DMS53 treated with DMSO at 0.1 percent for 48 hours (cell line): ENCODE results near the gene LGALS12.

ENCODE experiments used
- DNase-seq: peaks from one replicate; lab custom pipeline; 2025; ENCODE audit not compliant: unreplicated experiment; lab: John Stamatoyannopoulos, UW

The LGALS12 gene

GRCh38 chr11:63558459-63559157, 52.7 kb downstream of the LGALS12 start:
- no peak for DNase-seq

DNA sequence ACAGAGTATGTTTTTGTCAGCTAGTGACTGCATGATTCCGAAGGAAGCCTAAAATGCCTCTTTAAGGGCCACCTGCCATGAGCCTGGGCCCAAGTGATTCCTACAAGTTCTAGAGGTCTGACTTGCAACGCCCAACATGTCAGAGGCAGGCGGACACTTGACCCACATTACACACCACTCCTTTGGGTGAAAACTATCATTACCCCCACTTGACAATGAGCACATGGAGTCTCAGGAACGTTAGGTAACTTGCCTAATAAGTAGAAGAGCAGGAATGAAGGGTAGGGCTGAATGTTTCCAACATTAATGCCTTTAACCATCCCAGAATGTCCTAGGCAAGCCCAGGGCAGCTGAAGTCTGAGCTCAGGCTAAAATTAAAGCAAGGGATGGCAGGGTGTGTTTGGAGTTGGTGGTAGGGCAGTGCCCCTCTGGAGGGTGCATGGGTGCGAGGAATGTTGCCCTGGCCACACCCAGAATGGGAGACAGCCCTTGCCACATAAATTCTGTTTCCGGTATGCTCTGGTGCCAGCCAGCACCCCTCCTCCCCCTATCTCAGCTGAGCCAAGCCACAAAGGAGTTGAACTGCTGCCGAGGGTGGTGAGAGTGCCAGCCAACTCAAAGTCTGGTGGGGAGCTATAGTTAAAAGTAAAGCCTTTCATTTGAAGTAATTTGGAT, 54.8 kb downstream of the LGALS12 start:
- no peak for DNase-seq

DNA sequence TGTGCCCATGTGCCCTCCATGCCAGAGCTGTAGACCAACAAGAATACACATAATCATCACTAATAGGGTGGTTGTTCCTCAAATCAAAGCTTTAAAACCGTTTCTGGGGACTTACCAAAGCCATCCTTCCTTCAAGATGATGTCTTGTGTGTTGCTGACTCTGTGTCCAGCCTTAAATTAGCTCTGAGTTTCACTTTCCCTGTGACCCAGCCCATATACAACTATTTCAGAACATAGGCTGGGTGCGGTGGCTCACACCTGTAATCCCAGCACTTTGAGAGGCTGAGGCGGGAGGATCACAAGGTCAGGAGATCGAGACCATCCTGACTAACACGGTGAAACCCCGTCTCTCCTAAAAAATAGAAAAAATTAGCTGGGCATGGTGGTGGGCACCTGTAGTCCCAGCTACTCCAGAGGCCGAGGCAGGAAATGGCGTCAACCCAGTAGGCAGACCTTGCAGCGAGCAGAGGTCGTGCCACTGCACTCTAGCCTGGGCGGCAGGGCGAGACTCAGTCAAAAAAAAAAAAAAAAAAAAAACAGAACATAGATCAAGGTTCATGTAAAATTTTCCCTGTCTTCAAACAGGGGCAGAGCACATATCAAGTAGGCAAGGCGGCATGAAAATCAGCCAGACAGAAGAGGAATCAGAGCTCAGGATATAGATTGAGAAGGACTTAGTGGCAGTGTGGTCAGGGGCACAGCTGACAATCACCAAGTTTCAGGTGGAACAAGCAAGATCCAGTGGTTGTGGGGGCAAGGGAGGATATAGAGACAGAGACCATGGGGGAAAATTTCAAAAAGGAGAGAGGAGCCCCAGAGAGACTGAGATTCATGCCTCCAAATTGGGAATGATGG, 57.5 kb downstream of the LGALS12 start, which contains the start of gene PLAAT2:
TSS of gene PLAAT2 (minus strand) at position 179 of the 855 bp plus-strand sequence. CDS start at position 124, 55 bp downstream.
- DNase-seq: no peak

GRCh38 chr11:63564056-63564774, 58.3 kb downstream of the LGALS12 start:
- DNase-seq: no peak

DNA sequence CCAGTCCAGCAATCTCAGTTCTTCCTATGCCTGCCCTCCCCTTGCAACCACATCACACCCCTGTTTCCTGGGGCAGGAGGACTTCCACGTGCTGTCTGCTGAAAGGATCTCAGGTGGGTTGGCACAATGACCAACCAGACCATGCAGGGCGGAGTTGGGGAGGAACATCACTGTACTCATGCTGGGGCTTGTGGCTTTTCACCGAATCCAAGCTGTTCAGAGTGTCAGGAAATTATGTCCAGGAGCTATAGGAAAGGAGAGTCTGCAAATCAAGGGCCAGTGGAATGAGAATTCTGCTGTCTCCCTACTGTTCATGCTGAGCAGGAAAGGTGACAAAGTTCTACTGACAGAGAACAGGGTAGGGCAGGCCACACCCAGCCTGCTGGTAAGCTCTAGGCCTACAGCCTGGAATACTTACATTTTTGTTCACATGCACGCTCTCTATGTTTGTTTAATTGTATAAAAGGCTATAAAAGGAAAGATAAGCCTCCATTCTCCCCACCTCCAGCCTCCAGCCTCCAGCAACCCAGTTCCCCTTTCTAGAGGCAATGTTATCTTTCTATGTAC, 59.0 kb downstream of the LGALS12 start:
- no peak for DNase-seq
